ENCODE data around the gene NPHS2.

NPHS2 gene

GRCh38 chr1:179591592-179592580 is 16.1 kb upstream of the NPHS2 start, which contains the start of gene TDRD5:
TDRD5 (plus strand) TSS chr1:179591832; CDS start chr1:179592616, 784 bp downstream.
- Histone ChIP-seq H3K27ac (no peak within 1 kb of the TSS), H3K4me1 (peaks cover 0 to 8% (median 4%) of the 10 kb centered on the region in 4 donors), H3K36me3 (no peaks in the 10 kb centered on the region), H3K27me3 (peaks cover 0 to 16% of the 10 kb centered on the region in 2 donors), H3K4me3 (peak within 1 kb of the TSS in 1 of 2 donors; percentile 36), H3K9me3 (peaks cover 0 to 6% (median 0%) of the 10 kb centered on the region in 3 donors)
- DNase-seq: no peak
- intact Hi-C loops (cut with DNase I; ENCODE audit: low total_unique reads): no loop called here
- TF ChIP-seq, protein P1, sequence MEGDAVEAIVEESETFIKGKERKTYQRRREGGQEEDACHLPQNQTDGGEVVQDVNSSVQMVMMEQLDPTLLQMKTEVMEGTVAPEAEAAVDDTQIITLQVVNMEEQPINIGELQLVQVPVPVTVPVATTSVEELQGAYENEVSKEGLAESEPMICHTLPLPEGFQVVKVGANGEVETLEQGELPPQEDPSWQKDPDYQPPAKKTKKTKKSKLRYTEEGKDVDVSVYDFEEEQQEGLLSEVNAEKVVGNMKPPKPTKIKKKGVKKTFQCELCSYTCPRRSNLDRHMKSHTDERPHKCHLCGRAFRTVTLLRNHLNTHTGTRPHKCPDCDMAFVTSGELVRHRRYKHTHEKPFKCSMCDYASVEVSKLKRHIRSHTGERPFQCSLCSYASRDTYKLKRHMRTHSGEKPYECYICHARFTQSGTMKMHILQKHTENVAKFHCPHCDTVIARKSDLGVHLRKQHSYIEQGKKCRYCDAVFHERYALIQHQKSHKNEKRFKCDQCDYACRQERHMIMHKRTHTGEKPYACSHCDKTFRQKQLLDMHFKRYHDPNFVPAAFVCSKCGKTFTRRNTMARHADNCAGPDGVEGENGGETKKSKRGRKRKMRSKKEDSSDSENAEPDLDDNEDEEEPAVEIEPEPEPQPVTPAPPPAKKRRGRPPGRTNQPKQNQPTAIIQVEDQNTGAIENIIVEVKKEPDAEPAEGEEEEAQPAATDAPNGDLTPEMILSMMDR (IDR thresholded peaks at IDR 0.05): no peak

DNA sequence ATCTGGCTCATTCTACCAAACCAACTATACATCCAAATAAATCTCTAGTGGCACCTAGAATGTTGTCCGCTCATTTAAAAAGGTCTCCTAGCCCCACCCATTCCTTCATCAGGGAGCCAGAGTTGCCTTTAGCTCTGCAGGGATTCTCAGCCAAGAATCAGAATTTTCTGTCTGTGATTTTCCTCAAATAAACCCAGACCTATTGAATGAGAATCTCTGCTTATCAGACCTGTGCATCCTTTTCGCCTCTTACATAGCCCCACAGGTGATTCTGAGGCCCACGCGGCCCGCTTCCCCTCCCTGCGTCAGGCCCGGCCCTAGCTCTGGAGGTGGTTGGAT is 15.5 kb upstream of the NPHS2 start:
- no peak for DNase-seq

DNA sequence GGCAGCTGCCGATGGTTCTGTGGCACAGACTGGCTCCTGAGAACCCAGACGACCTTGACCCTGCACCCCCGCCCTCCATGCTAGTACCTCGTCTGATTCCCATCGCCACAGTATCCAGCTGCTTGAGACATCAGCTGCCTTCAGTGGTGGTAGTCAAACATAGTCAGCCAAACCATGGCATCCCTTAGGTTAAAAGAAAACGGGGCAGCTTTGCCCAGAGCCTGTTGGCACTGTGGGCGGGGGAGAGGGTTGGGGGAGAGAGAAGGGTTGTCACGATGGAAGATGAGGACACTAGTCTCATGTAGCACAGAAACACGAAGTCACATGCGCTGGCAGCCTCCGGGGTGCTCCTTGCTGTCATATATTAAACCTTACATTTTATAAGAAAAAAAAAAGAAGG is 14.9 kb upstream of the NPHS2 start:
- Histone ChIP-seq H3K4me1 (peaks cover 0 to 17% (median 4%) of the 10 kb centered on the region in 4 donors), H3K27ac (no peak overlapping the region), H3K36me3 (no peaks in the 10 kb centered on the region), H3K4me3 (no peak overlapping the region), H3K9me3 (peaks cover 0 to 6% (median 0%) of the 10 kb centered on the region in 3 donors), H3K27me3 (peaks cover 0 to 16% of the 10 kb centered on the region in 2 donors)
- no peak for DNase-seq
- TF ChIP-seq, protein P1 (IDR thresholded peaks at IDR 0.05): no peak
- intact Hi-C loops (cut with DNase I; ENCODE audit: low total_unique reads): no loop called here

More for the DNA sequence above, 15.5 kb upstream of the NPHS2 start:
- Histone ChIP-seq H3K27ac (no peak overlapping the region), H3K4me3 (peak overlapping the region in 1 of 2 donors; percentile 36), H3K4me1 (peaks cover 0 to 15% (median 4%) of the 10 kb centered on the region in 4 donors), H3K9me3 (peaks cover 0 to 6% (median 0%) of the 10 kb centered on the region in 3 donors), H3K36me3 (no peaks in the 10 kb centered on the region), H3K27me3 (peaks cover 0 to 16% of the 10 kb centered on the region in 2 donors)
- intact Hi-C loops (cut with DNase I; ENCODE audit: low total_unique reads): no loop called here
- TF ChIP-seq, protein P1 (IDR thresholded peaks at IDR 0.05): no peak

- H3K36me3 ChIP-seq: no peaks in the 10 kb centered on the region
- peaks cover 0 to 16% of the 10 kb centered on the region in 2 donors for H3K27me3 ChIP-seq
- H3K27ac ChIP-seq: no peak overlapping the region
- TF ChIP-seq, protein P1 (IDR thresholded peaks at IDR 0.05): no peak
- intact Hi-C loops (cut with DNase I; ENCODE audit: low total_unique reads): no loop called here
- peaks cover 0 to 20% (median 4%) of the 10 kb centered on the region in 4 donors for H3K4me1 ChIP-seq
- no peak for DNase-seq
- H3K9me3 ChIP-seq: peaks cover 0 to 6% (median 0%) of the 10 kb centered on the region in 3 donors
- no peak overlapping the region for H3K4me3 ChIP-seq
These were observed 13.8 kb upstream of the NPHS2 start for GRCh38 chr1:179589509-179589908.

GRCh38 chr1:179588425-179589024 is 12.8 kb upstream of the NPHS2 start:
- peaks cover 0 to 6% (median 0%) of the 10 kb centered on the region in 3 donors for H3K9me3 ChIP-seq
- peaks cover 0 to 16% of the 10 kb centered on the region in 2 donors for H3K27me3 ChIP-seq
- no peak overlapping the region for H3K27ac ChIP-seq
- TF ChIP-seq, protein P1 (IDR thresholded peaks at IDR 0.05): no peak
- H3K36me3 ChIP-seq: no peaks in the 10 kb centered on the region
- DNase-seq: no peak
- intact Hi-C loops (cut with DNase I; ENCODE audit: low total_unique reads): no loop called here
- no peak overlapping the region for H3K4me3 ChIP-seq
- peaks cover 0 to 20% (median 4%) of the 10 kb centered on the region in 4 donors for H3K4me1 ChIP-seq

Data from tibial artery (tissue), 4 donors.